A549 (cell line): Measurements from ENCODE around the gene NPFFR1. TPM values are rescaled to one million over a fixed set of nuclear protein-coding genes. Genes with fewer than 3 reads are reported as not detected.

Experiments used
- ATAC-seq, 2 experiments: fragments of 200-7000 bp in 1 of 2; fragments of >200 bp in 1 of 2; cut with Nextera tagmentation in 1 of 2; cut with Tn5 transposase in 1 of 2; 3 replicates each; pipeline versions ENCODE4 v1.8.0 to v1.9.1; 2018 to 2020; ENCODE audit warnings: mild to moderate bottlenecking in 1 of 2, moderate library complexity in 1 of 2
- CTCF ChIA-PET: fragments of 300-600 bp; sonication (Branson Sonifier 250); formaldehyde crosslinking; extraction: SDS; loops from one replicate; lab custom pipeline; 2021; ENCODE audit warnings: antibody characterized with exemption, inconsistent platforms; lab: Yijun Ruan, JAX
- POLR2A ChIA-PET: fragments of 350-600 bp; formaldehyde crosslinking; extraction: SDS; loops from one replicate; lab custom pipeline; 2021; ENCODE audit warnings: antibody characterized with exemption, inconsistent platforms; lab: Yijun Ruan, JAX
- DNase-seq, 2 experiments: peaks; one replicate each; pipeline versions ENCODE4 v3.0.0 to v3.0.0-alpha.2; 2011 to 2016; ENCODE audit warnings: low read depth in 1 of 2, low spot score in 1 of 2
- FAIRE-seq: peaks from 2 replicates; lab custom pipeline; 2011; peaks lifted over from hg19 to GRCh38; lab: Jason Lieb, UNC
- H3K27ac ChIP-seq, 2 experiments: fragments of >200 bp; sonication (Bioruptor Twin); formaldehyde crosslinking; 3 replicates each; pipeline ENCODE4 v1.5.1; 2016 to 2017
- H3K4me1 ChIP-seq: fragments of >200 bp; sonication (Bioruptor Twin); formaldehyde crosslinking; 3 replicates; pipeline ENCODE4 v1.6.1; 2016
- H3K4me2 ChIP-seq: fragments of >200 bp; sonication (Bioruptor Twin); formaldehyde crosslinking; 3 replicates; pipeline ENCODE4 v1.6.1; 2016
- H3K4me3 ChIP-seq: fragments of >200 bp; sonication (Bioruptor Twin); formaldehyde crosslinking; 3 replicates; pipeline ENCODE4 v1.5.1; 2016
- H3K9me3 ChIP-seq: fragments of >200 bp; sonication (Bioruptor Twin); formaldehyde crosslinking; 3 replicates; pipeline ENCODE4 v1.6.1; 2016
- CBX8 ChIP-seq: fragments of 200-600 bp; sonication (generic); IDR thresholded peaks from 2 replicates; pipeline ENCODE4 v1.6.1; 2016
- CHD4 ChIP-seq: fragments of 200-600 bp; sonication (generic); IDR thresholded peaks from 2 replicates; pipeline ENCODE4 v1.6.1; 2016; ENCODE audit warnings: antibody characterized with exemption, mild to moderate bottlenecking, borderline replicate concordance
- EHF ChIP-seq: fragments of 250-450 bp; sonication (Bioruptor Pico); IDR thresholded peaks from 2 replicates; pipeline ENCODE4 v1.5.0; 2020; ENCODE audit warnings: mild to moderate bottlenecking
- EHMT2 ChIP-seq: fragments of 200-600 bp; sonication (generic); IDR thresholded peaks from 2 replicates; pipeline ENCODE4 v1.6.1; 2016; ENCODE audit warnings: antibody characterized with exemption, low read depth, mild to moderate bottlenecking, moderate library complexity
- FOSL2 ChIP-seq, 2 experiments: fragments of 450-650 bp in 1 of 2; fragments of >200 bp in 1 of 2; sonication (Bioruptor Twin) in 1 of 2; formaldehyde crosslinking; IDR thresholded peaks; 2 replicates each; pipeline versions ENCODE4 v1.5.0 to v1.6.1; 2016 to 2020; ENCODE audit warnings: mild to moderate bottlenecking in 1 of 2, moderate library complexity in 1 of 2
- FOXS1 ChIP-seq: fragments of 250-450 bp; sonication (Bioruptor Pico); IDR thresholded peaks from 2 replicates; pipeline ENCODE4 v1.5.0; 2020; ENCODE audit warnings: mild to moderate bottlenecking, moderate library complexity
- GATA3 ChIP-seq: IDR thresholded peaks from 2 replicates; pipeline ENCODE4 v1.6.1; 2012; ENCODE audit warnings: borderline replicate concordance
- HES2 ChIP-seq: fragments of >200 bp; sonication (Bioruptor Twin); formaldehyde crosslinking; IDR thresholded peaks from 2 replicates; pipeline ENCODE4 v1.6.1; 2016
- HMGXB4 ChIP-seq: fragments of 250-450 bp; sonication (Bioruptor Pico); IDR thresholded peaks from 2 replicates; pipeline ENCODE4 v1.5.0; 2021; ENCODE audit warnings: mild to moderate bottlenecking, moderate library complexity, borderline replicate concordance
- HOXA7 ChIP-seq: fragments of 250-450 bp; sonication (Bioruptor Pico); IDR thresholded peaks from 2 replicates; pipeline ENCODE4 v1.5.0; 2020; ENCODE audit warnings: mild to moderate bottlenecking, moderate library complexity
- HOXB13 ChIP-seq: fragments of 250-450 bp; sonication (Bioruptor Pico); IDR thresholded peaks from 2 replicates; pipeline ENCODE4 v1.5.0; 2020; ENCODE audit warnings: low read depth, mild to moderate bottlenecking, moderate library complexity
- HOXB5 ChIP-seq: fragments of 250-450 bp; sonication (Bioruptor Pico); IDR thresholded peaks from 2 replicates; pipeline ENCODE4 v1.5.0; 2020; ENCODE audit warnings: mild to moderate bottlenecking, moderate library complexity
- MAFK ChIP-seq: fragments of 450-650 bp; IDR thresholded peaks from 2 replicates; pipeline ENCODE4 v1.6.1; 2014; ENCODE audit not compliant: partially characterized antibody
- MAX ChIP-seq: IDR thresholded peaks from 2 replicates; pipeline ENCODE4 v1.6.1; 2012
- MAZ ChIP-seq: fragments of 150-350 bp; IDR thresholded peaks from 2 replicates; pipeline ENCODE4 v1.6.1; 2014; ENCODE audit warnings: antibody characterized with exemption, low read depth, low read length, borderline replicate concordance
- MYC ChIP-seq: IDR thresholded peaks from 2 replicates; pipeline ENCODE4 v1.6.1; 2012; ENCODE audit warnings: mild to moderate bottlenecking, inconsistent platforms, low read length, improper control_type of control experiment, borderline replicate concordance
- RAD21 ChIP-seq, 2 experiments: fragments of >200 bp in 1 of 2; sonication (Bioruptor Twin) in 1 of 2; formaldehyde crosslinking in 1 of 2; IDR thresholded peaks in 1 of 2; conservative IDR thresholded peaks in 1 of 2; 2 replicates in 1 of 2; 3 replicates in 1 of 2; pipeline ENCODE4 v1.6.1; 2012 to 2018; ENCODE audit warnings: inconsistent platforms in 1 of 2
- RNF2 ChIP-seq: fragments of 200-600 bp; sonication (generic); IDR thresholded peaks from 2 replicates; pipeline ENCODE4 v1.6.1; 2016; ENCODE audit warnings: low read depth, mild to moderate bottlenecking, antibody characterized with exemption, moderate library complexity, borderline replicate concordance
- TFCP2L1 ChIP-seq: fragments of 250-450 bp; sonication (Bioruptor Pico); IDR thresholded peaks from 2 replicates; pipeline ENCODE4 v1.5.0; 2021; ENCODE audit warnings: mild to moderate bottlenecking
- TP53 ChIP-seq: fragments of 250-450 bp; sonication (Bioruptor Pico); IDR thresholded peaks from 2 replicates; pipeline ENCODE4 v1.5.0; 2021; ENCODE audit warnings: mild to moderate bottlenecking, moderate library complexity
- USF2 ChIP-seq: fragments of 450-650 bp; IDR thresholded peaks from 2 replicates; pipeline ENCODE4 v1.6.1; 2014; ENCODE audit warnings: antibody characterized with exemption
- ZC3H11A ChIP-seq: fragments of 450-650 bp; IDR thresholded peaks from 2 replicates; pipeline ENCODE4 v1.6.1; 2014; ENCODE audit warnings: antibody characterized with exemption, mild to moderate bottlenecking
- ZNF302 ChIP-seq: fragments of 250-450 bp; sonication (Bioruptor Pico); IDR thresholded peaks from 2 replicates; pipeline ENCODE4 v1.9.0; 2021; ENCODE audit warnings: inconsistent platforms, mild to moderate bottlenecking, moderate library complexity
- ZSCAN20 ChIP-seq: fragments of 250-450 bp; sonication (Bioruptor Pico); IDR thresholded peaks from 2 replicates; pipeline ENCODE4 v1.8.0; 2022; ENCODE audit warnings: mild to moderate bottlenecking, moderate library complexity
- WGBS: methylation state at CpG from one replicate; pipeline ENCODE4 v1.1.6; 2017; ENCODE audit errors: missing lambda C conversion rate; 5-methylcytosine and 5-hydroxymethylcytosine counted together
- polyA plus RNA-seq, 4 experiments: library from polyadenylated mRNA; depleted of rRNA in 3 of 4; stranded (reverse); fragments of >200 nt; fragmentation: RNase III in 1 of 4; extraction: RNeasy Plus Mini Kit Qiagen cat#74134 plus additional on column Dnase treatment in 1 of 4; gene quantifications; 2 replicates in 3 of 4; 3 replicates in 1 of 4; pipeline ENCODE4 v1.2.3, GENCODE V29; 2011 to 2017

NPFFR1 gene
- polyA plus RNA-seq, 2 of the 4 experiments (the other 2 are of a cell fraction): not detected

GRCh38 chr10:70254778-70255328, 29.0 kb downstream of the NPFFR1 start:
- DNase-seq (no peak), ATAC-seq (no peak), FAIRE-seq (no peak)
- POLR2A ChIA-PET: no interaction called here
- WGBS: 94% methylated on average over 19 of the region's 40 CpGs
- H3K27ac ChIP-seq: no peak overlapping the region
- 0 out of 3 replicates have a peak, but pooled peaks cover 5% of the 10 kb centered on the region for H3K9me3 ChIP-seq
- CTCF ChIA-PET: interaction anchor here (0.9 to 1.8 kb wide), 4 partner anchors 10 to 33 kb away, joined by 3 to 6 read pairs (median 4); no protein-coding TSS in a partner anchor
- no peak overlapping the region for H3K4me3 ChIP-seq
- no peaks in the 10 kb centered on the region for H3K4me1 ChIP-seq
- no peak overlapping the region for H3K4me2 ChIP-seq
- TF ChIP-seq GATA3 (no peak), EHMT2 (no peak), TFCP2L1 (CRISPR knock-in tag) (no peak), FOSL2 (IDR thresholded peaks at IDR 0.05) (no peak), FOSL2 (CRISPR knock-in tag; IDR thresholded peaks at IDR 0.05) (no peak), TP53 (CRISPR knock-in tag) (no peak), CBX8 (no peak), EHF (CRISPR knock-in tag) (no peak), HMGXB4 (CRISPR knock-in tag) (no peak)

GRCh38 chr10:70253878-70254765, 29.7 kb downstream of the NPFFR1 start:
- DNase-seq: no peak
- FAIRE-seq: no peak
- no peak overlapping the region for H3K4me3 ChIP-seq
- ChIA-PET CTCF (interaction anchor here (0.9 to 1.8 kb wide), 4 partner anchors 11 to 32 kb away, joined by 3 to 6 read pairs (median 4); no protein-coding TSS in a partner anchor), POLR2A (no interaction called here)
- H3K9me3 ChIP-seq: 0 out of 3 replicates have a peak, but pooled peaks cover 5% of the 10 kb centered on the region
- no peak for ATAC-seq
- WGBS: 82% methylated on average over 14 of the region's 14 CpGs
- TF ChIP-seq MAFK (no peak), ZC3H11A (no peak), MAX (no peak), HES2 (no peak), RAD21 (conservative IDR thresholded peaks at IDR 0.05 in 1 of 2, IDR thresholded peaks at IDR 0.05 in 1 of 2) (no peak), MYC (no peak), ZNF302 (CRISPR knock-in tag) (no peak), HOXB5 (CRISPR knock-in tag) (no peak), HOXA7 (CRISPR knock-in tag) (no peak)
- H3K4me2 ChIP-seq: no peak overlapping the region
- no peak overlapping the region for H3K27ac ChIP-seq
- H3K4me1 ChIP-seq: no peaks in the 10 kb centered on the region

GRCh38 chr10:70250961-70251680, 32.7 kb downstream of the NPFFR1 start:
- H3K27ac ChIP-seq: no peak overlapping the region
- CTCF ChIA-PET: interaction anchor here (0.6 to 1.9 kb wide), 6 partner anchors 8 to 113 kb away, joined by 3 to 5 read pairs (median 4); no protein-coding TSS in a partner anchor
- no peak for DNase-seq
- POLR2A ChIA-PET: no interaction called here
- no peak overlapping the region for H3K4me2 ChIP-seq
- TF ChIP-seq ZSCAN20 (CRISPR knock-in tag): no peak
- no peak for TF ChIP-seq USF2
- TF ChIP-seq HES2: no peak
- no peak for TF ChIP-seq CHD4
- no peak for TF ChIP-seq MAZ
- TF ChIP-seq EHF (CRISPR knock-in tag): no peak
- TF ChIP-seq HOXB13: no peak
- no peak for TF ChIP-seq RNF2
- TF ChIP-seq FOXS1 (CRISPR knock-in tag): no peak
- TF ChIP-seq MAX: no peak
- TF ChIP-seq, all 56 proteins: peak for 0
- WGBS: 78% methylated on average over 11 of the region's 11 CpGs
- Histone ChIP-seq H3K4me1 (no peaks in the 10 kb centered on the region), H3K4me3 (no peak overlapping the region), H3K9me3 (0 out of 3 replicates have a peak, but pooled peaks cover 5% of the 10 kb centered on the region)
- FAIRE-seq (no peak), ATAC-seq (no peak)
